Prostate gland (tissue), 2 donors: ENCODE results near the gene ASB3.

Experiments
- POLR2A ChIP-seq: fragments of 450-650 bp; IDR thresholded peaks from one replicate; pipeline ENCODE4 v1.6.1; 2016; ENCODE audit warnings: antibody characterized with exemption, mild to moderate bottlenecking
- TF ChIP-seq, protein P1 (sequence below), 4 experiments: fragments of 200-600 bp in 2 of 4; fragments of 450-650 bp in 2 of 4; sonication (generic) in 2 of 4; IDR thresholded peaks; 1 replicate in 3 of 4; 2 replicates in 1 of 4; pipeline ENCODE4 v1.5.1; 2016 to 2019; ENCODE audit warnings: antibody characterized with exemption in 4 of 4, mild to moderate bottlenecking in 2 of 4, moderate library complexity in 2 of 4

DNA sequence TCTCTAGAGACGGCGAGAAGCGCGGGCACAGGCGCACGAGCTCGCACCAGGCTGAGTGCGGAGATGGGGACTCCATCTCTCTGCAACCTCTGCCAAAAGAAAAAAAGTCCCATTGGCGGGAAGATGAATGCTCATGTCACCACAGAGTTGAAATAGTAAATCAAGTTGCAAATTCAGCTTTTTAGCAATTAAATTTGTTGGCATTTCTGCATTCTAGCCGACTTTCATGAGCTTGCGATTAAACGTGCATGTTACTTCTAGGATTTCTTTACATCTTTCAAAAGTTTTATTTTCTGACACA lies 18.6 kb downstream of the ASB3 start:
- no peak for TF ChIP-seq POLR2A
- TF ChIP-seq, protein P1, sequence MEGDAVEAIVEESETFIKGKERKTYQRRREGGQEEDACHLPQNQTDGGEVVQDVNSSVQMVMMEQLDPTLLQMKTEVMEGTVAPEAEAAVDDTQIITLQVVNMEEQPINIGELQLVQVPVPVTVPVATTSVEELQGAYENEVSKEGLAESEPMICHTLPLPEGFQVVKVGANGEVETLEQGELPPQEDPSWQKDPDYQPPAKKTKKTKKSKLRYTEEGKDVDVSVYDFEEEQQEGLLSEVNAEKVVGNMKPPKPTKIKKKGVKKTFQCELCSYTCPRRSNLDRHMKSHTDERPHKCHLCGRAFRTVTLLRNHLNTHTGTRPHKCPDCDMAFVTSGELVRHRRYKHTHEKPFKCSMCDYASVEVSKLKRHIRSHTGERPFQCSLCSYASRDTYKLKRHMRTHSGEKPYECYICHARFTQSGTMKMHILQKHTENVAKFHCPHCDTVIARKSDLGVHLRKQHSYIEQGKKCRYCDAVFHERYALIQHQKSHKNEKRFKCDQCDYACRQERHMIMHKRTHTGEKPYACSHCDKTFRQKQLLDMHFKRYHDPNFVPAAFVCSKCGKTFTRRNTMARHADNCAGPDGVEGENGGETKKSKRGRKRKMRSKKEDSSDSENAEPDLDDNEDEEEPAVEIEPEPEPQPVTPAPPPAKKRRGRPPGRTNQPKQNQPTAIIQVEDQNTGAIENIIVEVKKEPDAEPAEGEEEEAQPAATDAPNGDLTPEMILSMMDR (IDR thresholded peaks at IDR 0.05): no peak
